Glomerular visceral epithelial cell (primary cell): Measurements from ENCODE around the gene SLC22A23.

Experiments used
- DNase-seq: peaks from one replicate; pipeline ENCODE4 v3.0.0-alpha.2; 2016; ENCODE audit errors: extremely low spot score

Gene SLC22A23

GRCh38 chr6:3222506-3223038 lies 234.3 kb downstream of the SLC22A23 start:
- no peak for DNase-seq

DNA sequence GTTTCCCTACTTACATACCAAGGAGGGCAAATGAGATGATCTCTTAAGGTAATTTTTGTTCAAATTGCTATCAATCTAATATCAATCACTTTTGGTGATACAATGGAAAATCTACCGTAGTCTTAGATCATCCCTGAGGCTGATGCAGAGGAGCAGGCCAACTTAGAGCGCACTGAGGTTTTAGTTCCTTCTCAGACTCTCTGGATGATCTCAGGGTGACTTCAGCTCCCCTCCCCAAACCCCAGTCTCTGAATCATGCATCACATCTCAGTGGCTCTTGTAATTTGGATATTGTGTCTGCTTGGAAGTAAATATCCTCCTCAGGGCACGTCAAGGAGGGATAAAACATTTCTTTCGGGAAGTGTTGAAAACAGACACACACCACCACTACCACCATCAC lies 235.3 kb downstream of the SLC22A23 start:
- DNase-seq = no peak

- no peak for DNase-seq
Observed at GRCh38 chr6:3220366-3220765, 236.5 kb downstream of the SLC22A23 start.
